Panc1 (cell line): Measurements from ENCODE around the gene CLIC4.

Source experiments
- REST ChIP-seq, 2 experiments: IDR thresholded peaks; 2 replicates each; pipeline ENCODE4 v1.6.1; 2011 to 2012; ENCODE audit warnings: low read depth in 2 of 2, control low read depth in 1 of 2, low read length in 1 of 2, mild to moderate bottlenecking in 1 of 2, moderate library complexity in 1 of 2; ENCODE audit not compliant: insufficient read depth in 1 of 2
- SIN3A ChIP-seq: IDR thresholded peaks from 2 replicates; pipeline ENCODE4 v1.6.1; 2012; ENCODE audit warnings: low read depth, mild to moderate bottlenecking, low read length, moderate library complexity, borderline replicate concordance; ENCODE audit not compliant: insufficient read depth
- TF ChIP-seq, protein P1 (sequence below): fragments of 450-650 bp; IDR thresholded peaks from 2 replicates; pipeline ENCODE4 v1.5.1; 2017; ENCODE audit warnings: mild to moderate bottlenecking

DNA sequence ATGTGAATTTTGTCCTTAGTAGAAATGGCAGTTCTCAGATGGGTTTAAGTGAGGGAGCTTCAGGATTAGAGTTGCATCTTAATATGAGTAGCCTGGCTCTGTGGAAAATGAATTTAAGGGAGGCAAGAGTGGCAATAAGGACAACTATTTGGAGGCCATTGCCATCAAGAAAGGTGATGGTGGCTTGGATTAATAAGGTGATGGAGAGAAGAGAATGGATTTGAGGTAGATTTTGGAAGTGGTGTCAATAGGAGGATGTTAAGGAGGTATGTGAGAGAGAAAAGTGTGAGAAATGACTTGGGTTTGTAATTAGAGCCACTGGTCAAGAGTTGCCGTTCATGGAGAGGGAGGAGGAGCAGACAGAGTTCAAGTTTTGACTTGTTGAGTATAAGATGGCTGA is 16.3 kb downstream of the CLIC4 start:
- TF ChIP-seq, protein P1, sequence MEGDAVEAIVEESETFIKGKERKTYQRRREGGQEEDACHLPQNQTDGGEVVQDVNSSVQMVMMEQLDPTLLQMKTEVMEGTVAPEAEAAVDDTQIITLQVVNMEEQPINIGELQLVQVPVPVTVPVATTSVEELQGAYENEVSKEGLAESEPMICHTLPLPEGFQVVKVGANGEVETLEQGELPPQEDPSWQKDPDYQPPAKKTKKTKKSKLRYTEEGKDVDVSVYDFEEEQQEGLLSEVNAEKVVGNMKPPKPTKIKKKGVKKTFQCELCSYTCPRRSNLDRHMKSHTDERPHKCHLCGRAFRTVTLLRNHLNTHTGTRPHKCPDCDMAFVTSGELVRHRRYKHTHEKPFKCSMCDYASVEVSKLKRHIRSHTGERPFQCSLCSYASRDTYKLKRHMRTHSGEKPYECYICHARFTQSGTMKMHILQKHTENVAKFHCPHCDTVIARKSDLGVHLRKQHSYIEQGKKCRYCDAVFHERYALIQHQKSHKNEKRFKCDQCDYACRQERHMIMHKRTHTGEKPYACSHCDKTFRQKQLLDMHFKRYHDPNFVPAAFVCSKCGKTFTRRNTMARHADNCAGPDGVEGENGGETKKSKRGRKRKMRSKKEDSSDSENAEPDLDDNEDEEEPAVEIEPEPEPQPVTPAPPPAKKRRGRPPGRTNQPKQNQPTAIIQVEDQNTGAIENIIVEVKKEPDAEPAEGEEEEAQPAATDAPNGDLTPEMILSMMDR: no peak
- TF ChIP-seq REST (IDR thresholded peaks at IDR 0.05; ENCODE audit: insufficient read depth in 1 of 2, low read depth in 2 of 2, low read length in 1 of 2): no peak
- TF ChIP-seq SIN3A: no peak
